Measurements from ENCODE around the gene KCNT2.

DNA sequence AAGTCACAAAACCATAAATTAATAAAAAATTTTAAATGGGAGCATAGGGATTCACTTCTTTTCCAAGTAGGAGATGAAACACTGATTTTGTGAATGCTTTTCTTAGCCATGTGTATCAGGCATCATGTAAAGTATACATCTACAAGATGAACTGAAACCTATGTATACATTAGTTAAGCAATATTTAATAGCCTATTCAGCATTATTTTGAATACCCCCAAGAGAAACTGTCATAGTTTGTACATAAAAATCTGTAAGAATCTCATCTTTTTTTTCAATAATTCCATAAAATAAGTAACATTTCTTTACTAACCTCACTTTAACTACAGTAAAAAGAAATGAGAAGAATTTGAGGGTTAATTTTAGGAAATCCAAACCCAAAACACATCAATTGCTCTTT lies 348.0 kb downstream of the KCNT2 start:
- TF ChIP-seq, protein P1, sequence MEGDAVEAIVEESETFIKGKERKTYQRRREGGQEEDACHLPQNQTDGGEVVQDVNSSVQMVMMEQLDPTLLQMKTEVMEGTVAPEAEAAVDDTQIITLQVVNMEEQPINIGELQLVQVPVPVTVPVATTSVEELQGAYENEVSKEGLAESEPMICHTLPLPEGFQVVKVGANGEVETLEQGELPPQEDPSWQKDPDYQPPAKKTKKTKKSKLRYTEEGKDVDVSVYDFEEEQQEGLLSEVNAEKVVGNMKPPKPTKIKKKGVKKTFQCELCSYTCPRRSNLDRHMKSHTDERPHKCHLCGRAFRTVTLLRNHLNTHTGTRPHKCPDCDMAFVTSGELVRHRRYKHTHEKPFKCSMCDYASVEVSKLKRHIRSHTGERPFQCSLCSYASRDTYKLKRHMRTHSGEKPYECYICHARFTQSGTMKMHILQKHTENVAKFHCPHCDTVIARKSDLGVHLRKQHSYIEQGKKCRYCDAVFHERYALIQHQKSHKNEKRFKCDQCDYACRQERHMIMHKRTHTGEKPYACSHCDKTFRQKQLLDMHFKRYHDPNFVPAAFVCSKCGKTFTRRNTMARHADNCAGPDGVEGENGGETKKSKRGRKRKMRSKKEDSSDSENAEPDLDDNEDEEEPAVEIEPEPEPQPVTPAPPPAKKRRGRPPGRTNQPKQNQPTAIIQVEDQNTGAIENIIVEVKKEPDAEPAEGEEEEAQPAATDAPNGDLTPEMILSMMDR (IDR thresholded peaks at IDR 0.05) = no peak
- no peak for TF ChIP-seq POLR2A (IDR thresholded peaks at IDR 0.05)

All from esophagus squamous epithelium (tissue), 4 donors.